Esophagus (tissue), 2 donors: Measurements from ENCODE around the gene ZMYND8. TPM values are rescaled to one million over a fixed set of nuclear protein-coding genes. Genes with fewer than 3 reads are reported as not detected.

Experiments used
- H3K27ac ChIP-seq, 2 donors: one replicate each; pipeline ENCODE4 v1.5.1; 2013; ENCODE audit warnings: low read depth in 2 of 2, mild to moderate bottlenecking in 2 of 2, inconsistent platforms in 1 of 2, low read length in 1 of 2, moderate library complexity in 1 of 2
- H3K27me3 ChIP-seq, 2 donors: one replicate each; pipeline ENCODE4 v1.6.1; 2013; ENCODE audit warnings: low read length in 2 of 2, control low read depth in 1 of 2, mild to moderate bottlenecking in 1 of 2; ENCODE audit not compliant: insufficient read depth in 2 of 2, control insufficient read depth in 1 of 2
- H3K36me3 ChIP-seq, 2 donors: one replicate each; pipeline ENCODE4 v1.6.1; 2013; ENCODE audit warnings: low read length in 1 of 2; ENCODE audit not compliant: control insufficient read depth in 2 of 2, insufficient read depth in 2 of 2
- H3K4me1 ChIP-seq, 2 donors: one replicate each; pipeline ENCODE4 v1.6.1; 2013; ENCODE audit warnings: low read length in 1 of 2; ENCODE audit not compliant: control insufficient read depth in 2 of 2, insufficient read depth in 2 of 2
- H3K4me3 ChIP-seq, 2 donors: one replicate each; pipeline ENCODE4 v1.5.1; 2013; ENCODE audit warnings: low read length in 2 of 2, mild to moderate bottlenecking in 2 of 2, low read depth in 1 of 2, moderate library complexity in 1 of 2
- H3K9me3 ChIP-seq, 2 donors: one replicate each; pipeline ENCODE4 v1.6.1; 2013; ENCODE audit warnings: mild to moderate bottlenecking in 2 of 2, low read depth in 1 of 2, low read length in 1 of 2, moderate library complexity in 1 of 2; ENCODE audit not compliant: control insufficient read depth in 2 of 2, insufficient read depth in 1 of 2
- WGBS, 2 donors: extraction: QIAGEN DNeasy Blood & Tissue Kit; methylation state at CpG; one replicate each; pipeline ENCODE4 v1.1.7; 2013; 5-methylcytosine and 5-hydroxymethylcytosine counted together
- polyA plus RNA-seq, 2 donors: library from polyadenylated mRNA; stranded (reverse); fragments of 200-250 nt; gene quantifications; one replicate each; pipeline ENCODE4 v1.2.3, GENCODE V29; 2013
- donor health status: healthy with polysubstance abuse.
- donor health status: Bipolar disorder and iron deficiency.

ZMYND8 gene
- polyA plus RNA-seq, 2 donors, result 8.8 to 18.7 TPM

DNA sequence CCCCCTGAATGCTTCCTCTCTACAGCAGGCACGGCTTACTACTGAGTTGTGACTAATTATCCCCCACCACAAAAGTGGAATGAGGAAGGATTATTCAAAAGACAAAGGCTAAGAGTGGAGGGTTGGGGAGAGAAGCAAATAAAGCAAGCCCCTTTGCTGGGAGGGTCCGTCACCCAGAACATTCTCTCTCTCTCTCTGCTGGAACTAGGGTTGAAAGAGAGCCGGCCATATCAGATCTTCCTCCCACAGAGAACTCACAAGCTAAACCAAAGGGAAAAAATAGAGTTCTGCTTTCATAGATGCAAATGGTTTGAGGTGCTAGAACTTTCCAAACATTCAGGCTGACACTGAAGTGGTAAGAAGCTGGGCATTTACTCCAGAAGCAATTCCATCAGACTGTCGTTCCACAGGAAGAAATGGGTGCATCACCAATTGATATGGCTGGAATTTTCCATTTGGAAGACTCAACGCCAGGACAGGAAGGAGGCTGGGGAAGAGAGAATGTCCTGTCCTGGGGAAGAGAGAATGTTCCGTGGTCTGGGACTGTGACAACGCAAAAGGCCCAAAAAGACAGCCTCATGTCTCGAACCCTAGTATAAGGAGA, 7.9 kb downstream of the ZMYND8 start:
- Histone ChIP-seq H3K9me3 (no peaks in the 10 kb centered on the region), H3K27ac (peak overlapping the region; percentile 45 to 66), H3K4me3 (no peak overlapping the region), H3K27me3 (no peaks in the 10 kb centered on the region), H3K36me3 (peaks cover 0 to 6% of the 10 kb centered on the region in 2 donors), H3K4me1 (peaks cover 5 to 8% of the 10 kb centered on the region in 2 donors)
- WGBS, 2 donors, result 76 to 80% methylated on average over 8 of the region's 8 CpGs

DNA sequence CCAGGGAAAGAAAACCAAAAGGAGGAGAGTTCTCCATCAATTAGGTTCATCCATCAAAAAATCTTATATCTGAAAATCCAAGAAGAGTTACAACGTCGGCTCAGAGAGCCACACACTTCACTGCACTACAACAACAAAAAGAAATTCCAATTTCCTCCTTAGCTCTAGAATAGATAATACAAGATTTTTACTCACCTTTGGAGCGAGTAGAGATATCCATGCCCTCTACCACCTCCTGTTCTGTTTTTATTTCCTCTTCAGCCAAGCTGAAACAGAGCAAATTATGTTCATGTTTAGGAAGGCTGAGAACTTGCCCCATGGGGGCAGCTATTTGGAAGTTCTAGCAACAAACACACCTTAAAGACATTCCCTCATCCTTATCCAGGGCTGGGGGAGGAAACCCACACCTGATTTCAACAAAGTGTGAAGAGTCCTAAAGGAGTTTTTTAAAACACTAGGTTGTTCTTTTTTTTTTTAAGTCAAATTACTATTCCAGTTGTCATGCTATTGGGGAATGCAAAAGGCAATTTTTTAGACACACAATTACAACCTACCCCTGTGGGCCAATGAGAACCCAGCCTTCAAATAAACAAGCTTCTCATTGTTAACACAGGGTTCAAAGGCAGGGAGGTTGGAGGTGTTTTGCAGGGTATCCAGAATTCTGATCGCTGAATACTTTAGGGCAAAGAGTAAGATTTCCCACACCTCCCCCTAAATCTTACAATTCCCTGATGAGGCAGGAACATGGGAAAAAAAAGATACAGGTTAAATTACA, 8.7 kb downstream of the ZMYND8 start:
- peak overlapping the region in 1 of 2 donors; percentile 38 for H3K27ac ChIP-seq
- peaks cover 5 to 7% of the 10 kb centered on the region in 2 donors for H3K4me1 ChIP-seq
- H3K4me3 ChIP-seq, result no peak overlapping the region
- WGBS, 2 donors, result 68 to 71% methylated on average over 4 of the region's 4 CpGs
- H3K36me3 ChIP-seq, result peaks cover 0 to 6% of the 10 kb centered on the region in 2 donors
- no peaks in the 10 kb centered on the region for H3K27me3 ChIP-seq
- H3K9me3 ChIP-seq, result no peaks in the 10 kb centered on the region

DNA sequence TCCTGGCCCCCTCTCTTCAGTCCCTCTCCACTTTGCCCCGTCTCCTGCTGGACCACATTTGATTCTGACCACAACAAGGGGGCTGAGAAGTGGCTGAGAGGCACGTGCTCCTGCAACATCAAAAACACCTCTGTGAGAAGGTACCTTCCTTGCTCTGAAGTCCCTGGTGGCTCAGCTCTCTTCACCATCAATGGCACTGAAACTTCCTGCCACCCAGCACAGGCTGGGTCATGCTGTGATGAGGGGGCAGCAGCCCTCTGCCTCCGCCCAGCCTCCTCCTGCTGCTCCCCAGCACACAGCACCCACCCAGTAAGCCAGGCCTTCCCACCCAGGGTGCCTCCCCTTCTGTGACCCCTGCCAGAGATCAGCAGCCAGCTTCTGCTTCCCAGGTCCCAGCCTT, 10.3 kb downstream of the ZMYND8 start:
- Histone ChIP-seq H3K36me3 (peaks cover 0 to 6% of the 10 kb centered on the region in 2 donors), H3K27me3 (no peaks in the 10 kb centered on the region), H3K27ac (no peak overlapping the region), H3K9me3 (no peaks in the 10 kb centered on the region), H3K4me1 (peaks cover 0 to 3% of the 10 kb centered on the region in 2 donors), H3K4me3 (no peak overlapping the region)
- 73 to 86% methylated on average over 3 of the region's 3 CpGs for WGBS, 2 donors

DNA sequence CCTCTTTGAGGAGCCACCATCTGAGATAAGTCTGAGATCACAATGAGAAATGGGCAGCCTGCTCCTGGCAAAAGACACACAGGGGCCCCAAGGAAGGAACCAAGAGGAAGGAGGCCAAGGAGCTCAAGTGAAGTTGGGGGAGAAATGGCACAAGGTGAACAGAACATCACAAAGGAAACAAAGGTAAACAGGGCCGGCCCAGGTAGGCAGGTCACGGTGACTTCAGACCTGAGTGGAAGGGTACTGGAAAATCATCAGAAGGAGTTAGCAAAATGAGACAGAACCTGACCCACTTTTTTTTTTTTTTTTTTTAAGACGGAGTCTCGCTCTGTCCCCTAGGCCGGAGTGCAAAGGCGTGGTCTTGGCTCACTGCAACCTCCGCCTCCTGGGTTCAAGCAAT, 11.3 kb downstream of the ZMYND8 start:
- H3K27me3 ChIP-seq, result no peaks in the 10 kb centered on the region
- 94 to 97% methylated on average over 7 of the region's 7 CpGs for WGBS, 2 donors
- H3K36me3 ChIP-seq, result peaks cover 0 to 6% of the 10 kb centered on the region in 2 donors
- H3K4me3 ChIP-seq, result no peak overlapping the region
- H3K9me3 ChIP-seq, result no peaks in the 10 kb centered on the region
- H3K4me1 ChIP-seq, result peaks cover 0 to 3% of the 10 kb centered on the region in 2 donors
- no peak overlapping the region for H3K27ac ChIP-seq

DNA sequence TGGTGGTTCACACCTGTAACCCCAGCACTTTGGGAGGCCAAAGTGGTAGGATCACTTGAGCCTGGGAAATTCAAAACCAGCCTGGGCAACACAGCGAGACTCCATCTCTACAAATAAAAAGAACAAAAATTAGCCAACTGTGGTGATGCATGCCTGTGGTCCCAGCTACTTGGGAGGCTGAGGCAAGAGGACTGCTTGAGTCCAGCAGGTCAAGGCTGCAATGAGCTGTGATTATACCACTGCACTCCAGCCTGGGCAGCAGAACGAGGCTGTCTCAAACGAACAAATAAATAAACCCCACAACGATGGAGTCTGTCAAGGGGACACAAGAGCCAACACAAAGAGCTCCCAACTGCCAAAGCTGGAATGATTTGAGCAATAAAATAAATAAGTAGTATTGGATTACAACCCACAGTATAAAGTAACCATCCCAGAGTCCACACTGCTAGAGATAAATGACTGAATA, 13.5 kb downstream of the ZMYND8 start:
- no peak overlapping the region for H3K4me3 ChIP-seq
- H3K27me3 ChIP-seq, result no peaks in the 10 kb centered on the region
- no peaks in the 10 kb centered on the region for H3K9me3 ChIP-seq
- H3K4me1 ChIP-seq, result no peaks in the 10 kb centered on the region
- no peak overlapping the region for H3K27ac ChIP-seq
- peaks cover 0 to 6% of the 10 kb centered on the region in 2 donors for H3K36me3 ChIP-seq
- WGBS, 2 donors, result 59 to 70% methylated on average over 4 of the region's 4 CpGs

DNA sequence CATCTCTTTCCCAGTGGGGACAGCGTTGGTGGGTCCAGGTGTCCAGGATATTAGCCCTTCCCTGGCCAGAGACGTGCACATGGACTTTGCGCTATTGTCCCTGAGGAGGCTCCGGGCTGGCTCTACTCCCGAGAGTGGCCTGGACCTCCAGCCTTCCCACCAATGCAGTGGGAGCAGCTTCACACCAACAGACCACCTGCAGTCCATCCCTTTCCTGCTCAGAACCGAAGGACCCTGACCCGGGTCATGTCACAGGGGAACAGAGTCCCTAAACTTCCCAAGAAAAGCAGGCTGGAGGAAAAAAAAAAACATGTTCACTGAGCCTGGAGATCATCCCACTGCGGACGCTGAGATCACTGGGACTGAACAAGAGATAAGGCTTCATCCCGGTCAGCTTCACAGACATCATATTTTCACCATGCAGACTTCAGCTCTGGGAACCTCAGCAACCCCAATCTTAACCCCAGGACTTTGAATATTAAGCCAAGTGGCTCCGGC, 18.3 kb downstream of the ZMYND8 start:
- WGBS, 2 donors, result 83 to 85% methylated on average over 11 of the region's 11 CpGs
- Histone ChIP-seq H3K27ac (peak overlapping the region in 1 of 2 donors; percentile 0), H3K27me3 (no peaks in the 10 kb centered on the region)

DNA sequence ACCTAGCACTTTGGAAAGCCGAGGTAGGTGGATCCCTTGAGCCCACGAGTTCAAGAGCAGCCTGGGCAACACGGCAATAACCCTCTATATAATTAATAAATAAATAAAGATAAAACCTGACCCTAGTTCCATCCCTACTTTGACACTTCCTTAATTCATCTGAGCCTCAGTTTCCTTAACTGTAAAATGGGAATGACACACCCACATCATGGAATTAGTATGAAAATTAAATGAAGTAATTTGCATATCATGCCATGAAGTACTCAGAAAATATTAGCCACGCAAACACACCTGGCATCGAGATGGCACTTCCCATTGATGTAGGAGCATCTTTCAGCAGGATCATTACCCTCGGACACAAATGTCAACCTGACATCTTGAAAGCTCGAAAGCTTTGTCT, 19.1 kb downstream of the ZMYND8 start:
- Histone ChIP-seq H3K4me1 (peaks cover 0 to 4% of the 10 kb centered on the region in 2 donors), H3K4me3 (no peak overlapping the region), H3K27ac (no peak overlapping the region), H3K27me3 (no peaks in the 10 kb centered on the region), H3K36me3 (peaks cover 0 to 3% of the 10 kb centered on the region in 2 donors), H3K9me3 (no peaks in the 10 kb centered on the region)
- 90 to 96% methylated on average over 7 of the region's 7 CpGs for WGBS, 2 donors

More for the DNA sequence above, 18.3 kb downstream of the ZMYND8 start:
- no peaks in the 10 kb centered on the region for H3K9me3 ChIP-seq
- no peak overlapping the region for H3K4me3 ChIP-seq
- peaks cover 0 to 4% of the 10 kb centered on the region in 2 donors for H3K4me1 ChIP-seq
- H3K36me3 ChIP-seq, result peaks cover 0 to 3% of the 10 kb centered on the region in 2 donors

DNA sequence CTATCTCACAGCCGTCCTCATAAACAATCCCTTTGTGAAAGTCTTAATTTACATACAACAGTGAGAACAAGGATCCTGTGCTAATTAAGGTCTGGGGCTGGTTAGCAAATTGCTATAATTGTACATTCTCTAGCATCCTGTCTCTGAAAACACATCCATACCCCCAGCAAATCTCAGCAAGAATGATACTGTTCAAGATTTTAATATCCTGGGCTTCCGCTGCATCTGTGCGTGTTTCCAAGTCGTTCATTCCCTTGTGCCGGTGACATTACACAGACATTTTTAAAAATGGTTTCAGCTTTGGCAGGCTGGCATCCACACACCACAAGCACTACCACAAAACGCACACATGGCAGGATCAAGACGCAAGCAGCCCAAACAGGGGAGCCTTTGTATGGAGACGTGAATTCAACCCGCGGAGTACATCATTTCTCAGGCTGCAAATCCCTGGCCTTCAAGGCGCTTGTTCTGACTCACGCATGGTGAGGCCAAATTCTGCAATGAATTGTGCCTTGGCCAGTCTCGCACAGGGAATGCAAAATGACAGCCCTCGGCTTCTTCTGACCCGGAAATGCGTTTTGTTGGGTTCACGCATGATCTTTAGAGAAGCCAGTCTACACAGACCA, 20.3 kb downstream of the ZMYND8 start:
- no peaks in the 10 kb centered on the region for H3K9me3 ChIP-seq
- peaks cover 0 to 8% of the 10 kb centered on the region in 2 donors for H3K4me1 ChIP-seq
- peaks cover 0 to 3% of the 10 kb centered on the region in 2 donors for H3K36me3 ChIP-seq
- no peaks in the 10 kb centered on the region for H3K27me3 ChIP-seq
- H3K4me3 ChIP-seq, result no peak overlapping the region
- H3K27ac ChIP-seq, result peak overlapping the region; percentile 84 to 91
- WGBS, 2 donors, result 53 to 58% methylated on average over 17 of the region's 17 CpGs

DNA sequence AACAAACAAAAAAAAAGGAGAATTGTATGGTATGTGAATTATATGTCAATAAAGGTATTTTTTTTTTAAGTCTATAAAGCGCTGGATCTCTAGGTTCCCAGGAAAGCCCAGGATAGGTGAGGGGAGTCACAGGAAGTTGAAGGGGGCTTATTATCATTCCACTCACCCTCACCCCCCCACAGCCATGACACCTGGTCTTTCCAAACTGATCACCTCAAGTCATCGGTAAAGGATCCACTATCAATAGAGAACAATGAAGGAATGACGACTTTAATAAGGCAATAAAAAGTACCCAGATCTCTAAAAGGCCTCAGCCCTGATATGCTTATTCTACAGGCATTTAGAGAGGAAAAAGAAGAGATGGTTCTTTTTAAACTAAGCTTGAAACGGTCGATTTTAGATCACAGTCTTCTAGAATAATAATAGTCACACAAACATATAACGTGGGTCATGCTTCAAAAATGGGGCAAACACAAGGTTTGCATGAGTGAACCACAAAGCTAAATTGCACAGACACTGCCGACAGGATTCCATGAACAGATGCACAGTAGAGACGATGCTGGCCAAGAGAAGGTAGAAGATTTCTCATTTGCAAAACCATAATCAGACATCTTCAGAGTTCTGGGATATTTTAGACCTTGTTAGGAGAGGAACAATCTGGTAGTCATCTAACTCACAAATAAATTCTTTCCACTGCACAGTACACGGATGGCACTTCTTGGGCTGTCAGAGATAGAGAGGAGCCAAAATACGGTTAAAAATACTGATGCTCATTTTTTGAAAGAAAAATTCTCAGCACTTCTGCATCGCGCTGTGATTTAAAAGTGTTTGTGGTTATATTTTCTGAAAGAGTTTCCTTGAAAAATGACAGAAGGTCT, 21.0 kb downstream of the ZMYND8 start:
- WGBS, 2 donors, result 80 to 82% methylated on average over 12 of the region's 12 CpGs
- Histone ChIP-seq H3K4me3 (no peak overlapping the region), H3K9me3 (no peaks in the 10 kb centered on the region), H3K36me3 (peaks cover 0 to 3% of the 10 kb centered on the region in 2 donors), H3K27me3 (no peaks in the 10 kb centered on the region), H3K4me1 (peaks cover 0 to 8% of the 10 kb centered on the region in 2 donors), H3K27ac (peak overlapping the region; percentile 66 to 72)
